K562 (cell line): ENCODE results near the gene SYVN1. TPM values are rescaled to one million over a fixed set of nuclear protein-coding genes. Genes with fewer than 3 reads are reported as not detected.

Experiments used
- ARID4B ChIP-seq: sonication (generic); formaldehyde crosslinking; IDR thresholded peaks from 2 replicates; pipeline ENCODE4 v1.8.0; 2022; ENCODE audit warnings: mild to moderate bottlenecking, missing genetic modification reagents
- ETS1 ChIP-seq: conservative IDR thresholded peaks from 2 replicates; pipeline ENCODE4 v1.6.1; 2011; ENCODE audit warnings: low read depth, mild to moderate bottlenecking, low read length; ENCODE audit not compliant: control insufficient read depth
- FOXK2 ChIP-seq, 2 experiments: fragments of 450-650 bp; IDR thresholded peaks in 1 of 2; conservative IDR thresholded peaks in 1 of 2; 2 replicates each; pipeline ENCODE4 v1.6.1; 2016; ENCODE audit warnings: low read depth in 2 of 2, mild to moderate bottlenecking in 1 of 2
- HDGF ChIP-seq: fragments of 450-650 bp; IDR thresholded peaks from 2 replicates; pipeline ENCODE4 v1.6.1; 2016
- KAT7 ChIP-seq: sonication (generic); formaldehyde crosslinking; IDR thresholded peaks from 2 replicates; pipeline ENCODE4 v1.8.0; 2022; ENCODE audit warnings: missing genetic modification reagents, mild to moderate bottlenecking, borderline replicate concordance
- KAT8 ChIP-seq: fragments of 450-650 bp; IDR thresholded peaks from 2 replicates; pipeline ENCODE4 v1.6.1; 2016; ENCODE audit warnings: low read depth, mild to moderate bottlenecking
- LEF1 ChIP-seq: fragments of 450-650 bp; IDR thresholded peaks from 2 replicates; pipeline ENCODE4 v1.6.1; 2016; ENCODE audit warnings: mild to moderate bottlenecking
- POLR2AphosphoS5 ChIP-seq: IDR thresholded peaks from 2 replicates; pipeline ENCODE4 v1.6.1; 2011; ENCODE audit warnings: mild to moderate bottlenecking, low read depth, low read length, moderate library complexity; ENCODE audit not compliant: control insufficient read depth, insufficient read depth
- SNIP1 ChIP-seq: fragments of 450-650 bp; IDR thresholded peaks from 2 replicates; pipeline ENCODE4 v1.7.1; 2017; ENCODE audit warnings: low read depth, mild to moderate bottlenecking
- SRSF3 ChIP-seq: fragments of 200-400 bp; formaldehyde crosslinking; IDR thresholded peaks from 2 replicates; pipeline ENCODE4 v1.6.1; 2016; ENCODE audit warnings: mild to moderate bottlenecking, low read length, moderate library complexity; ENCODE audit not compliant: insufficient read depth
- TBL1XR1 ChIP-seq, 2 experiments: IDR thresholded peaks; 2 replicates each; pipeline ENCODE4 v1.6.1; 2012; ENCODE audit warnings: improper control_type of control experiment in 2 of 2, low read length in 2 of 2, mild to moderate bottlenecking in 1 of 2
- TCF7L2 ChIP-seq: fragments of 150-350 bp; IDR thresholded peaks from 2 replicates; pipeline ENCODE4 v1.6.1; 2016; ENCODE audit warnings: low read depth, mild to moderate bottlenecking, low read length, moderate library complexity
- U2AF2 ChIP-seq: fragments of 200-400 bp; formaldehyde crosslinking; optimal IDR thresholded peaks from 2 replicates; pipeline ENCODE3; 2017; ENCODE audit warnings: low read depth, mild to moderate bottlenecking, low read length
- ZBTB33 ChIP-seq: sonication (generic); formaldehyde crosslinking; IDR thresholded peaks from 2 replicates; pipeline ENCODE4 v1.8.1; 2023; ENCODE audit warnings: mild to moderate bottlenecking, missing genetic modification reagents
- ZBTB49 ChIP-seq: sonication (generic); formaldehyde crosslinking; IDR thresholded peaks from 2 replicates; pipeline ENCODE4 v1.8.0; 2022; ENCODE audit warnings: missing genetic modification reagents, mild to moderate bottlenecking, borderline replicate concordance
- ZNF584 ChIP-seq: fragments of 200-800 bp; sonication (Bioruptor generic); IDR thresholded peaks from 2 replicates; pipeline ENCODE4 v1.6.1; 2016; ENCODE audit warnings: low read depth, mild to moderate bottlenecking, missing genetic modification characterization, missing compliant biosample characterization
- polyA plus RNA-seq, 8 experiments: library from polyadenylated mRNA; depleted of rRNA in 4 of 8; stranded (reverse) in 5 of 8; unstranded in 3 of 8; fragments of >200 nt; fragmentation: Nextera tagmentation in 2 of 8; fragmentation: Illumina TruSeq in 1 of 8; extraction: Ambion mirVana in 2 of 8; extraction: Trizol in 1 of 8; gene quantifications; 2 replicates each; pipeline versions ENCODE4 v1.2.1 to v1.2.3, GENCODE V29; 2011 to 2014; ENCODE audit warnings: inconsistent platforms in 1 of 8, missing spikeins in 1 of 8
- total RNA-seq, 7 experiments: library from RNA; depleted of rRNA in 6 of 7; stranded (reverse); fragments of >200 nt in 6 of 7; fragmentation: Illumina TruSeq in 2 of 7; extraction: Trizol in 2 of 7; gene quantifications; 2 replicates each; pipeline versions ENCODE4 v1.2.1 to v1.2.3, GENCODE V29; 2011 to 2021; ENCODE audit warnings: low replicate concordance in 1 of 7

Gene SYVN1
- total and polyA plus RNA-seq, 9 of the 15 experiments (the other 6 are each of a cell fraction or from before 2014, with no cell fraction given), result 0.41 to 47.4 (median 9.9) TPM

GRCh38 chr11:65121865-65122696 is 12.2 kb downstream of the SYVN1 start, which contains the start of the genes FAU and MRPL49 (continued):
- TF ChIP-seq ZBTB33 (CRISPR knock-in tag) (0 out of 2 replicates have a peak, but pooled peaks have one; percentile 4), SNIP1 (no peak), ETS1 (no peak), TCF7L2 (no peak), KAT8 (no peak), ARID4B (CRISPR knock-in tag) (0 out of 2 replicates have a peak, but pooled peaks have one; percentile 8), ZNF584 (CRISPR knock-in tag) (no peak), POLR2AphosphoS5 (peak; percentile 90), LEF1 (no peak), ZBTB49 (CRISPR knock-in tag) (no peak; the same call in 1 of the 2 replicates), KAT7 (CRISPR knock-in tag) (no peak), U2AF2 (no peak), TBL1XR1 (IDR thresholded peaks at IDR 0.05; ENCODE audit: low read length in 2 of 2) (peak; percentile 25 to 77; a peak in 3 of 4 replicates), HDGF (no peak), SRSF3 (no peak), FOXK2 (conservative IDR thresholded peaks at IDR 0.05 in 1 of 2, IDR thresholded peaks at IDR 0.05 in 1 of 2; ENCODE audit: low read depth in 2 of 2) (peak; percentile 44 to 91; a peak in 3 of 4 replicates)
